Panc1 (cell line): ENCODE measurements around the gene EPHX1.

ENCODE experiments used
- SIN3A ChIP-seq: IDR thresholded peaks from 2 replicates; pipeline ENCODE4 v1.6.1; 2012; ENCODE audit warnings: low read depth, mild to moderate bottlenecking, low read length, moderate library complexity, borderline replicate concordance; ENCODE audit not compliant: insufficient read depth
- TF ChIP-seq, protein P1 (sequence below), 2 experiments: IDR thresholded peaks; 2 replicates each; pipeline ENCODE4 v1.6.1; 2011 to 2012; ENCODE audit warnings: low read depth in 2 of 2, control low read depth in 1 of 2, low read length in 1 of 2, mild to moderate bottlenecking in 1 of 2, moderate library complexity in 1 of 2; ENCODE audit not compliant: insufficient read depth in 1 of 2
- TF ChIP-seq, protein P2 (sequence below): fragments of 450-650 bp; IDR thresholded peaks from 2 replicates; pipeline ENCODE4 v1.5.1; 2017; ENCODE audit warnings: mild to moderate bottlenecking

DNA sequence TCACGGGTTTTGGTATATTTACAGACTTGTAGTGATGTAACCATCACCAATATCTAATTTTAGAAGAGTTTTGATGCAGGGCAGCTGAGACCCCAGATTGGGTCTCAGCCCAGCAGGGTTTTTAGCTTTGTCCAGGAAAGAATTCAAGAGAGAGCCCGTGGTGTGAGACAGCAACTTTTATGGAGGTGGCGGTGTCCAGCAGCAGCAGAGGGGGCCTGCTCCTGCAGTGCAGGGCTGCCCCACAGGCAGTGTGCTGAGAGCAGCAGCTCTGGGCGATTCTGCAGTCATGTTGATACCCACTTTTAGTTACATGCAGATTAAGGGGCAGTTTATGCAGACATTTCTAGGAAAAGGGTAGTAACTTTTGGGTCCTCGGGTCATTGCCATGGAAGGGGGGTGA lies 1.8 kb upstream of the EPHX1 start:
- TF ChIP-seq, protein P1, sequence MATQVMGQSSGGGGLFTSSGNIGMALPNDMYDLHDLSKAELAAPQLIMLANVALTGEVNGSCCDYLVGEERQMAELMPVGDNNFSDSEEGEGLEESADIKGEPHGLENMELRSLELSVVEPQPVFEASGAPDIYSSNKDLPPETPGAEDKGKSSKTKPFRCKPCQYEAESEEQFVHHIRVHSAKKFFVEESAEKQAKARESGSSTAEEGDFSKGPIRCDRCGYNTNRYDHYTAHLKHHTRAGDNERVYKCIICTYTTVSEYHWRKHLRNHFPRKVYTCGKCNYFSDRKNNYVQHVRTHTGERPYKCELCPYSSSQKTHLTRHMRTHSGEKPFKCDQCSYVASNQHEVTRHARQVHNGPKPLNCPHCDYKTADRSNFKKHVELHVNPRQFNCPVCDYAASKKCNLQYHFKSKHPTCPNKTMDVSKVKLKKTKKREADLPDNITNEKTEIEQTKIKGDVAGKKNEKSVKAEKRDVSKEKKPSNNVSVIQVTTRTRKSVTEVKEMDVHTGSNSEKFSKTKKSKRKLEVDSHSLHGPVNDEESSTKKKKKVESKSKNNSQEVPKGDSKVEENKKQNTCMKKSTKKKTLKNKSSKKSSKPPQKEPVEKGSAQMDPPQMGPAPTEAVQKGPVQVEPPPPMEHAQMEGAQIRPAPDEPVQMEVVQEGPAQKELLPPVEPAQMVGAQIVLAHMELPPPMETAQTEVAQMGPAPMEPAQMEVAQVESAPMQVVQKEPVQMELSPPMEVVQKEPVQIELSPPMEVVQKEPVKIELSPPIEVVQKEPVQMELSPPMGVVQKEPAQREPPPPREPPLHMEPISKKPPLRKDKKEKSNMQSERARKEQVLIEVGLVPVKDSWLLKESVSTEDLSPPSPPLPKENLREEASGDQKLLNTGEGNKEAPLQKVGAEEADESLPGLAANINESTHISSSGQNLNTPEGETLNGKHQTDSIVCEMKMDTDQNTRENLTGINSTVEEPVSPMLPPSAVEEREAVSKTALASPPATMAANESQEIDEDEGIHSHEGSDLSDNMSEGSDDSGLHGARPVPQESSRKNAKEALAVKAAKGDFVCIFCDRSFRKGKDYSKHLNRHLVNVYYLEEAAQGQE (IDR thresholded peaks at IDR 0.05; ENCODE audit: insufficient read depth in 1 of 2, low read depth in 2 of 2, low read length in 1 of 2): no peak
- TF ChIP-seq, protein P2, sequence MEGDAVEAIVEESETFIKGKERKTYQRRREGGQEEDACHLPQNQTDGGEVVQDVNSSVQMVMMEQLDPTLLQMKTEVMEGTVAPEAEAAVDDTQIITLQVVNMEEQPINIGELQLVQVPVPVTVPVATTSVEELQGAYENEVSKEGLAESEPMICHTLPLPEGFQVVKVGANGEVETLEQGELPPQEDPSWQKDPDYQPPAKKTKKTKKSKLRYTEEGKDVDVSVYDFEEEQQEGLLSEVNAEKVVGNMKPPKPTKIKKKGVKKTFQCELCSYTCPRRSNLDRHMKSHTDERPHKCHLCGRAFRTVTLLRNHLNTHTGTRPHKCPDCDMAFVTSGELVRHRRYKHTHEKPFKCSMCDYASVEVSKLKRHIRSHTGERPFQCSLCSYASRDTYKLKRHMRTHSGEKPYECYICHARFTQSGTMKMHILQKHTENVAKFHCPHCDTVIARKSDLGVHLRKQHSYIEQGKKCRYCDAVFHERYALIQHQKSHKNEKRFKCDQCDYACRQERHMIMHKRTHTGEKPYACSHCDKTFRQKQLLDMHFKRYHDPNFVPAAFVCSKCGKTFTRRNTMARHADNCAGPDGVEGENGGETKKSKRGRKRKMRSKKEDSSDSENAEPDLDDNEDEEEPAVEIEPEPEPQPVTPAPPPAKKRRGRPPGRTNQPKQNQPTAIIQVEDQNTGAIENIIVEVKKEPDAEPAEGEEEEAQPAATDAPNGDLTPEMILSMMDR: no peak
- no peak for TF ChIP-seq SIN3A
